ENCODE data around the gene OR5T3. TPM values are rescaled to one million over a fixed set of nuclear protein-coding genes. Genes with fewer than 3 reads are reported as not detected.

Gene OR5T3
- total RNA-seq: not detected in 2 replicates

GRCh38 chr11:56251954-56252353, at the start of gene OR5T3:
Gene OR5T3, plus strand, starts transcription at chr11:56252254. Its CDS starts 0 bp downstream, at chr11:56252254.

GRCh38 chr11:56234155-56234554, 17.9 kb upstream of the OR5T3 start, which contains the start of gene OR5T2:
Gene OR5T2, minus strand, starts transcription at chr11:56234255. Its CDS starts 1,193 bp downstream, at chr11:56233062.

GRCh38 chr11:56273854-56274253, 21.8 kb downstream of the OR5T3 start, which contains the start of gene OR5T1:
Gene OR5T1, plus strand, starts transcription at chr11:56274154. Its CDS starts 1,485 bp downstream, at chr11:56275639.

DNA sequence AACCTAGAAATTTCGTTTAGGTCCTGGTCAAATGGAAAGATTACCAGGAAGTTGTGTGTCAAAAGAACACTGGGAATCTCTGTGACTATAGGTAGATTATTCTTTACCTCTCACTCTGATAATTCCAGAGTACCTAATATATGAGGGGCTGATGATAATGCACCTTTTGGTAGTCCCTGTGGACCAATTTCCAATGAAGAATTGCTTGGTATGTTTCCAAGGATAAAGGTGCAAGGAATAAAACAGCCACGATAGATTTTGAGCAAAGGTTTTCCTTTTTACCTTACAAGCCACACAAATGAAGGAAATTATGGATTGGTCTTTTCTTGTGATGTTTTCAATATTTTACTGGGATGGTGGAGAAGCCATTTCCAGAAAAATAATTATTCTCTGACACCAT, 40.1 kb downstream of the OR5T3 start, which contains the start of gene OR8H1:
OR8H1 (minus strand) TSS at position 101 of the 400 bp plus-strand sequence. CDS start 1,192 bp downstream, outside the sequence.

Other genes starting within 250 kb of the OR5T3 start
- not detected in 2 replicates for gene OR5AS1, start 224.6 kb upstream of the OR5T3 start, total RNA-seq
- gene OR8I2, start 158.9 kb upstream of the OR5T3 start, total RNA-seq: not detected in 2 replicates
- not detected in 2 replicates for gene OR8H2, start 148.6 kb upstream of the OR5T3 start, total RNA-seq
- gene OR8H3, start 129.9 kb upstream of the OR5T3 start, total RNA-seq: not detected in 2 replicates
- gene OR8J3, start 112.1 kb upstream of the OR5T3 start, total RNA-seq: not detected in 2 replicates
- gene OR8K5, start 91.9 kb upstream of the OR5T3 start, total RNA-seq: not detected in 2 replicates
- gene OR5J2, start 75.6 kb upstream of the OR5T3 start, total RNA-seq: not detected in 2 replicates
- gene OR5T2, start 18.0 kb upstream of the OR5T3 start, total RNA-seq: not detected in 2 replicates
- not detected in 2 replicates for gene OR5T1, start 21.9 kb downstream of the OR5T3 start, total RNA-seq
- not detected in 2 replicates for gene OR8H1, start 40.0 kb downstream of the OR5T3 start, total RNA-seq
- gene OR8K3, start 62.9 kb downstream of the OR5T3 start, total RNA-seq: not detected in 2 replicates
- gene OR8K1, start 93.8 kb downstream of the OR5T3 start, total RNA-seq: not detected in 2 replicates
- not detected in 2 replicates for gene OR8J1, start 102.0 kb downstream of the OR5T3 start, total RNA-seq
- not detected in 2 replicates for gene OR8U1, start 123.4 kb downstream of the OR5T3 start, total RNA-seq
- gene OR5AL1, start 160.4 kb downstream of the OR5T3 start, total RNA-seq: not detected in 2 replicates
- not detected in 2 replicates for gene OR5M3, start 221.1 kb downstream of the OR5T3 start, total RNA-seq
- not detected in 2 replicates for gene OR5M8, start 239.1 kb downstream of the OR5T3 start, total RNA-seq

Data from endothelial cell of coronary artery (primary cell).